BLaER1 (cell line): ENCODE results near the gene UBE2D3.

Experiments
- H3K27ac ChIP-seq: shearing (Covaris generic); formaldehyde crosslinking; 2 replicates; pipeline ENCODE4 v1.8.1; 2022
- H3K27me3 ChIP-seq: shearing (Covaris generic); formaldehyde crosslinking; 2 replicates; pipeline ENCODE4 v1.8.1; 2022
- H3K36me3 ChIP-seq: shearing (Covaris generic); formaldehyde crosslinking; 2 replicates; pipeline ENCODE4 v1.8.1; 2022
- H3K4me1 ChIP-seq: shearing (Covaris generic); formaldehyde crosslinking; 2 replicates; pipeline ENCODE4 v1.8.1; 2022
- H3K4me2 ChIP-seq: shearing (Covaris generic); formaldehyde crosslinking; 2 replicates; pipeline ENCODE4 v1.8.1; 2022
- H3K4me3 ChIP-seq: shearing (Covaris generic); formaldehyde crosslinking; 2 replicates; pipeline ENCODE4 v1.8.1; 2022
- H3K9ac ChIP-seq: shearing (Covaris generic); formaldehyde crosslinking; 2 replicates; pipeline ENCODE4 v1.8.1; 2022
- H3K9me3 ChIP-seq: shearing (Covaris generic); formaldehyde crosslinking; 2 replicates; pipeline ENCODE4 v1.8.1; 2022
- H4K20me1 ChIP-seq: shearing (Covaris generic); formaldehyde crosslinking; 2 replicates; pipeline ENCODE4 v1.8.1; 2022
- Cebpa-rat ChIP-seq: shearing (Covaris generic); IDR thresholded peaks from 2 replicates; pipeline ENCODE4 v1.8.1; 2022

The UBE2D3 gene

GRCh38 chr4:102779204-102779603 lies 48.1 kb downstream of the UBE2D3 start:
- no peaks in the 10 kb centered on the region for H3K9me3 ChIP-seq
- H3K36me3 ChIP-seq, result no peaks in the 10 kb centered on the region
- no peak for TF ChIP-seq Cebpa-rat
- H3K4me2 ChIP-seq, result no peak overlapping the region
- H3K27me3 ChIP-seq, result no peaks in the 10 kb centered on the region
- no peaks in the 10 kb centered on the region for H4K20me1 ChIP-seq
- no peaks in the 10 kb centered on the region for H3K4me1 ChIP-seq
- no peak overlapping the region for H3K4me3 ChIP-seq
- no peak overlapping the region for H3K9ac ChIP-seq
- no peak overlapping the region for H3K27ac ChIP-seq

GRCh38 chr4:102778720-102779119 lies 48.6 kb downstream of the UBE2D3 start:
- no peaks in the 10 kb centered on the region for H3K27me3 ChIP-seq
- H3K27ac ChIP-seq, result no peak overlapping the region
- H3K4me1 ChIP-seq, result no peaks in the 10 kb centered on the region
- H3K4me3 ChIP-seq, result no peak overlapping the region
- TF ChIP-seq Cebpa-rat, result no peak
- H3K9ac ChIP-seq, result no peak overlapping the region
- no peaks in the 10 kb centered on the region for H3K36me3 ChIP-seq
- H3K9me3 ChIP-seq, result no peaks in the 10 kb centered on the region
- H3K4me2 ChIP-seq, result no peak overlapping the region
- H4K20me1 ChIP-seq, result no peaks in the 10 kb centered on the region

- H3K4me1 ChIP-seq, result no peaks in the 10 kb centered on the region
- H3K4me3 ChIP-seq, result no peak overlapping the region
- H4K20me1 ChIP-seq, result no peaks in the 10 kb centered on the region
- no peak overlapping the region for H3K27ac ChIP-seq
- H3K9ac ChIP-seq, result no peak overlapping the region
- TF ChIP-seq Cebpa-rat, result no peak
- no peak overlapping the region for H3K4me2 ChIP-seq
- H3K9me3 ChIP-seq, result no peaks in the 10 kb centered on the region
- no peaks in the 10 kb centered on the region for H3K27me3 ChIP-seq
- H3K36me3 ChIP-seq, result no peaks in the 10 kb centered on the region
Measured at GRCh38 chr4:102775805-102776204, 51.5 kb downstream of the UBE2D3 start.

GRCh38 chr4:102774254-102774653 lies 53.1 kb downstream of the UBE2D3 start:
- H3K27ac ChIP-seq, result no peak overlapping the region
- H3K27me3 ChIP-seq, result no peaks in the 10 kb centered on the region

GRCh38 chr4:102772738-102773340 lies 54.5 kb downstream of the UBE2D3 start:
- no peak overlapping the region for H3K27ac ChIP-seq
- no peaks in the 10 kb centered on the region for H3K36me3 ChIP-seq
- H3K9me3 ChIP-seq, result peaks cover 14% of the 10 kb centered on the region; the same call in 1 of the 2 replicates
- H3K4me2 ChIP-seq, result no peak overlapping the region
- no peak overlapping the region for H3K4me3 ChIP-seq
- peaks cover 14% of the 10 kb centered on the region for H3K4me1 ChIP-seq
- TF ChIP-seq Cebpa-rat, result no peak
- no peaks in the 10 kb centered on the region for H3K27me3 ChIP-seq
- no peak overlapping the region for H3K9ac ChIP-seq
- no peaks in the 10 kb centered on the region for H4K20me1 ChIP-seq

More at GRCh38 chr4:102774254-102774653, 53.1 kb downstream of the UBE2D3 start:
- Histone ChIP-seq H3K9me3 (peaks cover 6% of the 10 kb centered on the region; the same call in 1 of the 2 replicates), H3K4me3 (no peak overlapping the region), H3K36me3 (no peaks in the 10 kb centered on the region), H3K9ac (no peak overlapping the region), H4K20me1 (no peaks in the 10 kb centered on the region), H3K4me2 (no peak overlapping the region), H3K4me1 (peaks cover 14% of the 10 kb centered on the region)
- no peak for TF ChIP-seq Cebpa-rat

GRCh38 chr4:102764901-102765300 lies 62.5 kb downstream of the UBE2D3 start:
- Histone ChIP-seq H3K4me3 (no peak overlapping the region), H3K27ac (no peak overlapping the region)
- TF ChIP-seq Cebpa-rat, result no peak

GRCh38 chr4:102761906-102762305 lies 65.4 kb downstream of the UBE2D3 start:
- Histone ChIP-seq H3K4me2 (peak overlapping the region; percentile 91), H3K27ac (no peak overlapping the region), H3K9me3 (0 out of 2 replicates have a peak, but pooled peaks cover 2% of the 10 kb centered on the region), H4K20me1 (peaks cover 27% of the 10 kb centered on the region), H3K4me1 (peaks cover 18% of the 10 kb centered on the region), H3K36me3 (no peaks in the 10 kb centered on the region), H3K9ac (no peak overlapping the region), H3K27me3 (peaks cover 11% of the 10 kb centered on the region; the same call in 1 of the 2 replicates), H3K4me3 (no peak overlapping the region)
- no peak for TF ChIP-seq Cebpa-rat

More at GRCh38 chr4:102764901-102765300, 62.5 kb downstream of the UBE2D3 start:
- Histone ChIP-seq H3K4me1 (peaks cover 12% of the 10 kb centered on the region), H3K9me3 (peaks cover 15% of the 10 kb centered on the region; the same call in 1 of the 2 replicates), H4K20me1 (no peaks in the 10 kb centered on the region; the same call in 1 of the 2 replicates), H3K27me3 (peaks cover 11% of the 10 kb centered on the region; the same call in 1 of the 2 replicates), H3K4me2 (no peak overlapping the region), H3K36me3 (no peaks in the 10 kb centered on the region), H3K9ac (no peak overlapping the region)

- no peak overlapping the region; the same call in 1 of the 2 replicates for H3K27ac ChIP-seq
- H3K4me2 ChIP-seq, result peak overlapping the region; percentile 91
- no peaks in the 10 kb centered on the region; the same call in 1 of the 2 replicates for H3K36me3 ChIP-seq
- peak overlapping the region; percentile 85 for H3K4me3 ChIP-seq
- TF ChIP-seq Cebpa-rat, result no peak
- H3K9me3 ChIP-seq, result peaks cover 4% of the 10 kb centered on the region; the same call in 1 of the 2 replicates
- peaks cover 18% of the 10 kb centered on the region for H3K4me1 ChIP-seq
- H3K27me3 ChIP-seq, result peaks cover 11% of the 10 kb centered on the region; the same call in 1 of the 2 replicates
- peaks cover 32% of the 10 kb centered on the region for H4K20me1 ChIP-seq
- H3K9ac ChIP-seq, result peak overlapping the region; percentile 83
Measured at GRCh38 chr4:102761296-102761701, 66.1 kb downstream of the UBE2D3 start.

GRCh38 chr4:102760645-102761295 lies 66.6 kb downstream of the UBE2D3 start, which contains the start of gene MANBA:
Gene MANBA, minus strand, starts transcription at chr4:102760968. Its CDS starts 74 bp downstream, at chr4:102760894.
- peak within 1 kb of the TSS; percentile 85 for H3K4me3 ChIP-seq
- peak within 1 kb of the TSS; percentile 83 for H3K9ac ChIP-seq
- peak within 1 kb of the TSS; percentile 75 for H3K27ac ChIP-seq
- peak within 1 kb of the TSS; percentile 91 for H3K4me2 ChIP-seq
- no peak for TF ChIP-seq Cebpa-rat
- H3K4me1 ChIP-seq, result peaks cover 18% of the 10 kb centered on the region
- H4K20me1 ChIP-seq, result peaks cover 32% of the 10 kb centered on the region
- H3K9me3 ChIP-seq, result peaks cover 10% of the 10 kb centered on the region; the same call in 1 of the 2 replicates
- H3K36me3 ChIP-seq, result no peaks in the 10 kb centered on the region; the same call in 1 of the 2 replicates
- H3K27me3 ChIP-seq, result peaks cover 11% of the 10 kb centered on the region; the same call in 1 of the 2 replicates
